Activated CD8-positive, alpha-beta T cell treated with anti-CD3 and anti-CD28 coated beads for 36 hours (primary cell): Measurements from ENCODE around the gene MYBL2. TPM values are rescaled to one million over a fixed set of nuclear protein-coding genes. Genes with fewer than 3 reads are reported as not detected.

Source experiments
- ATAC-seq: fragments of 200-7000 bp; cut with Tn5 transposase; one replicate; pipeline ENCODE4 v1.10.0; 2021; ENCODE audit warnings: mild to moderate bottlenecking, moderate library complexity
- CTCF ChIA-PET: fragments of 350-600 bp; sonication (Branson Sonifier 250); formaldehyde crosslinking; loops from one replicate; lab custom pipeline; 2021; ENCODE audit warnings: antibody characterized with exemption; lab: Charles Lee
- POLR2A ChIA-PET: fragments of 350-600 bp; sonication (Branson Sonifier 250); formaldehyde crosslinking; loops from one replicate; lab custom pipeline; 2021; ENCODE audit warnings: antibody characterized with exemption; lab: Charles Lee
- DNase-seq: peaks from one replicate; pipeline ENCODE4 v3.0.0-alpha.2; 2020
- H3K27ac Mint-ChIP-seq: one replicate; pipeline ENCODE4 v1.8.0; 2021; ENCODE audit warnings: mild to moderate bottlenecking, mixed read lengths
- H3K27me3 Mint-ChIP-seq: one replicate; pipeline ENCODE4 v1.8.0; 2021; ENCODE audit warnings: mixed read lengths
- H3K36me3 Mint-ChIP-seq: one replicate; pipeline ENCODE4 v1.8.0; 2021; ENCODE audit warnings: low read depth, mixed read lengths
- H3K4me1 Mint-ChIP-seq: one replicate; pipeline ENCODE4 v1.8.0; 2021; ENCODE audit warnings: low read depth, mixed read lengths
- H3K4me3 Mint-ChIP-seq: one replicate; pipeline ENCODE4 v1.8.0; 2021; ENCODE audit warnings: mild to moderate bottlenecking, moderate library complexity, mixed read lengths
- H3K9me3 Mint-ChIP-seq: one replicate; pipeline ENCODE4 v1.8.0; 2021; ENCODE audit warnings: mixed read lengths
- CTCF ChIP-seq: fragments of 200-600 bp; IDR thresholded peaks from one replicate; pipeline ENCODE4 v1.8.0; 2022; ENCODE audit warnings: antibody characterized with exemption, mild to moderate bottlenecking
- intact Hi-C: fragments of 100-400 bp; cut with micrococcal nuclease; formaldehyde crosslinking; loops from one replicate; pipeline ENCODE4 v1.10.0; 2022
- total RNA-seq, 2 experiments: library from RNA; stranded (reverse); gene quantifications; one replicate each; pipeline ENCODE4 v1.2.3, GENCODE V29; 2021

MYBL2 gene
- total RNA-seq, 2 experiments from 2014 or later: 93.6 to 96.4 TPM

GRCh38 chr20:43681468-43681942 lies 14.6 kb downstream of the MYBL2 start:
- POLR2A ChIA-PET: interaction anchor here (1.4 kb wide), 1 partner anchor 14 kb away, joined by 4 read pairs; no protein-coding TSS in a partner anchor
- no peaks in the 10 kb centered on the region for H3K9me3 Mint-ChIP-seq

GRCh38 chr20:43681991-43682410 lies 15.1 kb downstream of the MYBL2 start:
- no peaks in the 10 kb centered on the region for H3K27me3 Mint-ChIP-seq

More at GRCh38 chr20:43681468-43681942, 14.6 kb downstream of the MYBL2 start:
- ATAC-seq (no peak), DNase-seq (no peak)
- Mint-ChIP-seq H3K4me3 (no peak overlapping the region), H3K27me3 (no peaks in the 10 kb centered on the region), H3K27ac (no peak overlapping the region), H3K36me3 (peaks cover 37% of the 10 kb centered on the region), H3K4me1 (peaks cover 9% of the 10 kb centered on the region)
- CTCF ChIA-PET: interaction anchor here (1.7 kb wide), 1 partner anchor 10 kb away, joined by 8 read pairs; no protein-coding TSS in a partner anchor
- intact Hi-C loops: no loop called here
- TF ChIP-seq CTCF: no peak

GRCh38 chr20:43682446-43682845 lies 15.5 kb downstream of the MYBL2 start:
- peaks cover 34% of the 10 kb centered on the region for H3K36me3 Mint-ChIP-seq
- ChIA-PET POLR2A (no interaction called here), CTCF (interaction anchor here (1.7 kb wide), 1 partner anchor 10 kb away, joined by 8 read pairs; no protein-coding TSS in a partner anchor)
- H3K4me1 Mint-ChIP-seq: peaks cover 9% of the 10 kb centered on the region
- no peak for ATAC-seq
- TF ChIP-seq CTCF: no peak
- H3K9me3 Mint-ChIP-seq: no peaks in the 10 kb centered on the region
- DNase-seq: no peak
- no peaks in the 10 kb centered on the region for H3K27me3 Mint-ChIP-seq
- intact Hi-C loops: no loop called here
- H3K4me3 Mint-ChIP-seq: no peak overlapping the region
- H3K27ac Mint-ChIP-seq: no peak overlapping the region

More at GRCh38 chr20:43681991-43682410, 15.1 kb downstream of the MYBL2 start:
- no peak for TF ChIP-seq CTCF
- ATAC-seq (peak; percentile 56), DNase-seq (peak; percentile 13)
- no peaks in the 10 kb centered on the region for H3K9me3 Mint-ChIP-seq
- no peak overlapping the region for H3K4me3 Mint-ChIP-seq
- H3K4me1 Mint-ChIP-seq: peaks cover 9% of the 10 kb centered on the region
- ChIA-PET CTCF (interaction anchor here (1.7 kb wide), 1 partner anchor 10 kb away, joined by 8 read pairs; no protein-coding TSS in a partner anchor), POLR2A (interaction anchor here (1.4 kb wide), 1 partner anchor 14 kb away, joined by 4 read pairs; no protein-coding TSS in a partner anchor)
- no peak overlapping the region for H3K27ac Mint-ChIP-seq
- intact Hi-C loops: no loop called here
- peaks cover 37% of the 10 kb centered on the region for H3K36me3 Mint-ChIP-seq

- Mint-ChIP-seq H3K27ac (no peak overlapping the region), H3K4me1 (peaks cover 10% of the 10 kb centered on the region), H3K4me3 (no peak overlapping the region), H3K9me3 (no peaks in the 10 kb centered on the region), H3K36me3 (peaks cover 36% of the 10 kb centered on the region), H3K27me3 (no peaks in the 10 kb centered on the region)
- ATAC-seq (no peak), DNase-seq (no peak)
- no peak for TF ChIP-seq CTCF
- POLR2A ChIA-PET: interaction anchor here (1.6 kb wide), 1 partner anchor 20 kb away, joined by 4 read pairs; the partner anchor contains the start of gene MYBL2
- CTCF ChIA-PET: interaction anchor here (0.9 kb wide), 1 partner anchor 148 kb away, joined by 3 read pairs; no protein-coding TSS in a partner anchor
- intact Hi-C loops: no loop called here
Measured at GRCh38 chr20:43686820-43687219, 19.9 kb downstream of the MYBL2 start.

GRCh38 chr20:43689165-43689564 lies 22.3 kb downstream of the MYBL2 start:
- no peak for TF ChIP-seq CTCF
- H3K27ac Mint-ChIP-seq: peak overlapping the region; percentile 63
- ChIA-PET POLR2A (interaction anchor here (1.1 to 1.5 kb wide), 3 partner anchors 10 to 24 kb away, joined by 3 to 4 read pairs (median 4); no protein-coding TSS in a partner anchor), CTCF (interaction anchor here (0.7 to 1.6 kb wide), 5 partner anchors 13 to 502 kb away, joined by 3 to 6 read pairs (median 4); no protein-coding TSS in a partner anchor)
- no peaks in the 10 kb centered on the region for H3K9me3 Mint-ChIP-seq
- peaks cover 35% of the 10 kb centered on the region for H3K36me3 Mint-ChIP-seq
- intact Hi-C loops: no loop called here
- DNase-seq: no peak
- H3K4me1 Mint-ChIP-seq: peaks cover 6% of the 10 kb centered on the region
- ATAC-seq: no peak
- no peaks in the 10 kb centered on the region for H3K27me3 Mint-ChIP-seq
- H3K4me3 Mint-ChIP-seq: no peak overlapping the region
